Right lobe of liver (tissue), 4 donors: ENCODE data around the gene APLP2.

Source experiments
- POLR2A ChIP-seq: fragments of 450-650 bp; IDR thresholded peaks from one replicate; pipeline ENCODE4 v1.6.1; 2017; ENCODE audit warnings: antibody characterized with exemption, mild to moderate bottlenecking
- TF ChIP-seq, protein P1 (sequence below), 4 donors: fragments of 200-600 bp in 3 of 4; fragments of 450-650 bp in 1 of 4; IDR thresholded peaks; one replicate each; pipeline versions ENCODE4 v1.5.1 to v1.8.0; 2016 to 2022; ENCODE audit warnings: antibody characterized with exemption in 4 of 4, mild to moderate bottlenecking in 2 of 4
- donor health status: DM: no; HTN: no; CAD: no.
- donor health status: DM: no; HTN: no; CAD: no.
- donor health status: DM: no; HTN: yes; CAD: no.

- TF ChIP-seq, protein P1, sequence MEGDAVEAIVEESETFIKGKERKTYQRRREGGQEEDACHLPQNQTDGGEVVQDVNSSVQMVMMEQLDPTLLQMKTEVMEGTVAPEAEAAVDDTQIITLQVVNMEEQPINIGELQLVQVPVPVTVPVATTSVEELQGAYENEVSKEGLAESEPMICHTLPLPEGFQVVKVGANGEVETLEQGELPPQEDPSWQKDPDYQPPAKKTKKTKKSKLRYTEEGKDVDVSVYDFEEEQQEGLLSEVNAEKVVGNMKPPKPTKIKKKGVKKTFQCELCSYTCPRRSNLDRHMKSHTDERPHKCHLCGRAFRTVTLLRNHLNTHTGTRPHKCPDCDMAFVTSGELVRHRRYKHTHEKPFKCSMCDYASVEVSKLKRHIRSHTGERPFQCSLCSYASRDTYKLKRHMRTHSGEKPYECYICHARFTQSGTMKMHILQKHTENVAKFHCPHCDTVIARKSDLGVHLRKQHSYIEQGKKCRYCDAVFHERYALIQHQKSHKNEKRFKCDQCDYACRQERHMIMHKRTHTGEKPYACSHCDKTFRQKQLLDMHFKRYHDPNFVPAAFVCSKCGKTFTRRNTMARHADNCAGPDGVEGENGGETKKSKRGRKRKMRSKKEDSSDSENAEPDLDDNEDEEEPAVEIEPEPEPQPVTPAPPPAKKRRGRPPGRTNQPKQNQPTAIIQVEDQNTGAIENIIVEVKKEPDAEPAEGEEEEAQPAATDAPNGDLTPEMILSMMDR (IDR thresholded peaks at IDR 0.05) = no peak
- TF ChIP-seq POLR2A = no peak
Observed at GRCh38 chr11:130175898-130176297, 106.2 kb downstream of the APLP2 start.
